Measurements from ENCODE around the gene PDSS2.

Gene PDSS2

DNA sequence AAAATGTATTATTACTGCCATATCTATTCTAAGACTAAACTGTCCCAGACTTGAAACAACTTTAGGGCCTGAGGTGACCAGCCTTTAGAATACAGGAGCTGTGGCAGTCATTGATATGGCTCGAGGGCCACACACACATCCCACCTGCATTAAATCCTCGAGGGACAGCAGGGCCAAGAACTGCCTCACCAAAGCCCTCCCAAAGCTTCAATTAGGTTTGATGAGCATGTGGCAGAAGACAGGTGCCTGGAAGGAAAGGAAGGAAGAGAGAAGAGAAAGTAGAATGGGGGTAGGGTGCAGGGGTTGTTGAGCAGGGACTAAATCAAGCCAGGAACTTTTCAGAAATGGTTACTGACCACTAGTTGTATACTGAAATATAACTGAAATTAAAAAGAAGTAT, 115.0 kb downstream of the PDSS2 start:
- TF ChIP-seq EZH2phosphoT487 (conservative IDR thresholded peaks at IDR 0.05; ENCODE audit: low read length): no peak
- TF ChIP-seq, protein P1, sequence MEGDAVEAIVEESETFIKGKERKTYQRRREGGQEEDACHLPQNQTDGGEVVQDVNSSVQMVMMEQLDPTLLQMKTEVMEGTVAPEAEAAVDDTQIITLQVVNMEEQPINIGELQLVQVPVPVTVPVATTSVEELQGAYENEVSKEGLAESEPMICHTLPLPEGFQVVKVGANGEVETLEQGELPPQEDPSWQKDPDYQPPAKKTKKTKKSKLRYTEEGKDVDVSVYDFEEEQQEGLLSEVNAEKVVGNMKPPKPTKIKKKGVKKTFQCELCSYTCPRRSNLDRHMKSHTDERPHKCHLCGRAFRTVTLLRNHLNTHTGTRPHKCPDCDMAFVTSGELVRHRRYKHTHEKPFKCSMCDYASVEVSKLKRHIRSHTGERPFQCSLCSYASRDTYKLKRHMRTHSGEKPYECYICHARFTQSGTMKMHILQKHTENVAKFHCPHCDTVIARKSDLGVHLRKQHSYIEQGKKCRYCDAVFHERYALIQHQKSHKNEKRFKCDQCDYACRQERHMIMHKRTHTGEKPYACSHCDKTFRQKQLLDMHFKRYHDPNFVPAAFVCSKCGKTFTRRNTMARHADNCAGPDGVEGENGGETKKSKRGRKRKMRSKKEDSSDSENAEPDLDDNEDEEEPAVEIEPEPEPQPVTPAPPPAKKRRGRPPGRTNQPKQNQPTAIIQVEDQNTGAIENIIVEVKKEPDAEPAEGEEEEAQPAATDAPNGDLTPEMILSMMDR (IDR thresholded peaks at IDR 0.05; ENCODE audit: insufficient read depth, low read length, poor library complexity, severe bottlenecking): no peak
- Histone ChIP-seq H3K79me2 (ENCODE audit: insufficient read depth, low read length) (no peaks in the 10 kb centered on the region), H3K36me3 (ENCODE audit: low read length) (no peaks in the 10 kb centered on the region), H4K20me1 (ENCODE audit: low read depth, low read length) (no peaks in the 10 kb centered on the region), H3K9me2 (replicated peaks; ENCODE audit: insufficient read depth, low read length) (no peaks in the 10 kb centered on the region), H3K9me3 (ENCODE audit: insufficient read depth, low read length) (no peaks in the 10 kb centered on the region), H3K27me3 (ENCODE audit: low read length) (no peaks in the 10 kb centered on the region), H3K9ac (ENCODE audit: low read length) (no peak overlapping the region), H3K4me2 (ENCODE audit: low read depth, low read length, poor library complexity, severe bottlenecking) (no peak overlapping the region), H2AFZ (ENCODE audit: low read depth, low read length, severe bottlenecking) (no peak overlapping the region), H3K4me3 (ENCODE audit: insufficient read depth, low read length, poor library complexity, severe bottlenecking) (no peak overlapping the region), H3F3A (ENCODE audit: insufficient read depth) (no peaks in the 10 kb centered on the region), H3K27ac (ENCODE audit: low read depth, low read length) (no peak overlapping the region)

DNA sequence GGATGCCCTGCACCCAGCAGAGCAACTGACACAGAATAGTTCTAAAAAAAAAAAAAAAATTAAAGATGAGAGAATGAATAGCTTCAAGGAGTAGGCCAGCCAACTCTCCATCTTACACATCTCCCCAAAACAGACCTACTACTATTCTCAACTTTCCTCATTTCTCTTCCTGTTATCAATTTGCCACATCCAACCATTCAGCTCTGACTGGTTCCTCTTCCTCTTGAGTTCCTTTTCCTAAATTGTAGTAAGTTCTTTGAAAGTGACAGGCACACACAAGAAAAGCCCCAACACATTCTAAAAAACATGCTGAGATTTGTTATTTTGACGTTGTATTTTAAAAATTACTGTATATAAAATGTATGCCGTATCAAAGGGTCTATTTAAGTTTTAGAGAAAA, 117.2 kb downstream of the PDSS2 start:
- no peak overlapping the region for H3K4me2 ChIP-seq (ENCODE audit: low read depth, low read length, poor library complexity, severe bottlenecking)
- no peaks in the 10 kb centered on the region for H4K20me1 ChIP-seq (ENCODE audit: low read depth, low read length)
- no peaks in the 10 kb centered on the region for H3K79me2 ChIP-seq (ENCODE audit: insufficient read depth, low read length)
- no peak overlapping the region for H3K27ac ChIP-seq (ENCODE audit: low read depth, low read length)
- H3K27me3 ChIP-seq (ENCODE audit: low read length): no peaks in the 10 kb centered on the region
- H3K9me3 ChIP-seq (ENCODE audit: insufficient read depth, low read length): no peaks in the 10 kb centered on the region
- no peak overlapping the region for H2AFZ ChIP-seq (ENCODE audit: low read depth, low read length, severe bottlenecking)
- H3K9ac ChIP-seq (ENCODE audit: low read length): no peak overlapping the region
- no peaks in the 10 kb centered on the region for H3K9me2 ChIP-seq (replicated peaks; ENCODE audit: insufficient read depth, low read length)
- no peak overlapping the region for H3K4me3 ChIP-seq (ENCODE audit: insufficient read depth, low read length, poor library complexity, severe bottlenecking)
- no peaks in the 10 kb centered on the region for H3F3A ChIP-seq (ENCODE audit: insufficient read depth)
- no peaks in the 10 kb centered on the region for H3K36me3 ChIP-seq (ENCODE audit: low read length)
- TF ChIP-seq EZH2phosphoT487 (conservative IDR thresholded peaks at IDR 0.05; ENCODE audit: low read length): no peak
- TF ChIP-seq, protein P1 (IDR thresholded peaks at IDR 0.05; ENCODE audit: insufficient read depth, low read length, poor library complexity, severe bottlenecking): no peak

GRCh38 chr6:107340881-107341280, 118.5 kb downstream of the PDSS2 start:
- Histone ChIP-seq H3F3A (ENCODE audit: insufficient read depth) (no peaks in the 10 kb centered on the region), H3K36me3 (ENCODE audit: low read length) (no peaks in the 10 kb centered on the region), H3K9me2 (replicated peaks; ENCODE audit: insufficient read depth, low read length) (no peaks in the 10 kb centered on the region), H2AFZ (ENCODE audit: low read depth, low read length, severe bottlenecking) (no peak overlapping the region), H3K79me2 (ENCODE audit: insufficient read depth, low read length) (no peaks in the 10 kb centered on the region), H3K9me3 (ENCODE audit: insufficient read depth, low read length) (no peaks in the 10 kb centered on the region), H4K20me1 (ENCODE audit: low read depth, low read length) (no peaks in the 10 kb centered on the region), H3K27me3 (ENCODE audit: low read length) (no peaks in the 10 kb centered on the region), H3K4me3 (ENCODE audit: insufficient read depth, low read length, poor library complexity, severe bottlenecking) (no peak overlapping the region), H3K27ac (ENCODE audit: low read depth, low read length) (no peak overlapping the region), H3K4me2 (ENCODE audit: low read depth, low read length, poor library complexity, severe bottlenecking) (no peak overlapping the region), H3K9ac (ENCODE audit: low read length) (no peak overlapping the region)
- TF ChIP-seq, protein P1 (IDR thresholded peaks at IDR 0.05; ENCODE audit: insufficient read depth, low read length, poor library complexity, severe bottlenecking): no peak
- no peak for TF ChIP-seq EZH2phosphoT487 (conservative IDR thresholded peaks at IDR 0.05; ENCODE audit: low read length)

All from SU-DHL-6 (cell line).